ENCODE measurements around the gene TNIK. TPM values are rescaled to one million over a fixed set of nuclear protein-coding genes. Genes with fewer than 3 reads are reported as not detected.

Gene TNIK
- total RNA-seq, 1 donor from 2014 or later: 9.3 TPM

DNA sequence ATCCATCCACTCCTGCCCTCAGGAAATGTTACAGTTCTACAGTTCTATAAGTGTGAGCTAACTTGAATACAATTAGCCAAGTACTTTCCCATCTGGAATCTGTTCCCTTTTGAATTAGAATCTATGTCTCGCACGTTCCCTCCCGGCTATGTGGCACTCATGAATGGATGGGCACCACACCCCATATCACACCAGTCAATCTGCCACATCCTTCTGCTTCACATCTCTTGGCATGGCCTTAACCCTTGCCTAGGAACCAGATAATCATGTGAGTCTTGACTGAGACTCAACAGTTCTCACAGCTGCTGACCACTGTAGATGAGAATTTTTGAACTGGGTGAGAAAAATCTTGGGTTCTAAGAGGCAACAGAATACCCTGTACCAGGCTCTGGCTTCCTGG lies 180.2 kb downstream of the TNIK start:
- Mint-ChIP-seq H3K4me3 (no peak overlapping the region), H3K9me3 (peaks cover 8% of the 10 kb centered on the region), H3K36me3 (peaks cover 3% of the 10 kb centered on the region), H3K4me1 (peaks cover 14% of the 10 kb centered on the region), H3K27me3 (ENCODE audit: low read depth) (no peaks in the 10 kb centered on the region), H3K27ac (no peak overlapping the region)
- TF ChIP-seq, protein P1, sequence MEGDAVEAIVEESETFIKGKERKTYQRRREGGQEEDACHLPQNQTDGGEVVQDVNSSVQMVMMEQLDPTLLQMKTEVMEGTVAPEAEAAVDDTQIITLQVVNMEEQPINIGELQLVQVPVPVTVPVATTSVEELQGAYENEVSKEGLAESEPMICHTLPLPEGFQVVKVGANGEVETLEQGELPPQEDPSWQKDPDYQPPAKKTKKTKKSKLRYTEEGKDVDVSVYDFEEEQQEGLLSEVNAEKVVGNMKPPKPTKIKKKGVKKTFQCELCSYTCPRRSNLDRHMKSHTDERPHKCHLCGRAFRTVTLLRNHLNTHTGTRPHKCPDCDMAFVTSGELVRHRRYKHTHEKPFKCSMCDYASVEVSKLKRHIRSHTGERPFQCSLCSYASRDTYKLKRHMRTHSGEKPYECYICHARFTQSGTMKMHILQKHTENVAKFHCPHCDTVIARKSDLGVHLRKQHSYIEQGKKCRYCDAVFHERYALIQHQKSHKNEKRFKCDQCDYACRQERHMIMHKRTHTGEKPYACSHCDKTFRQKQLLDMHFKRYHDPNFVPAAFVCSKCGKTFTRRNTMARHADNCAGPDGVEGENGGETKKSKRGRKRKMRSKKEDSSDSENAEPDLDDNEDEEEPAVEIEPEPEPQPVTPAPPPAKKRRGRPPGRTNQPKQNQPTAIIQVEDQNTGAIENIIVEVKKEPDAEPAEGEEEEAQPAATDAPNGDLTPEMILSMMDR (IDR thresholded peaks at IDR 0.05; ENCODE audit: unreplicated experiment): no peak
- no peak for DNase-seq (ENCODE audit: low spot score in 2 of 2, unreplicated experiment in 2 of 2)

DNA sequence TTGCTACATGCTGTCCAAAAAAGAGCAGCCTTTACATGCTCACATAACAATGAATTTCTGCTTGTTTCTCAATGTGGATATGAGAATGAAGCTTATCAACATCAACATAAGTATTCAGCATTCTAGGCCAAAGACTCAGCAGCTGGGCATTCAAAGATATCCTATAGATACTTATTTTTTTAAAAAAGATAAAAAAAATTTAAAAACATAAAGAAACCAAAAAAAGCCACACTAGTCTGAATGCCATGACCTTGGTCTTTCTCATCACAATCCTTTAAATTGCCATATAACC lies 182.0 kb downstream of the TNIK start:
- no peak overlapping the region for H3K4me3 Mint-ChIP-seq
- peaks cover 3% of the 10 kb centered on the region for H3K4me1 Mint-ChIP-seq
- no peak overlapping the region for H3K27ac Mint-ChIP-seq
- H3K36me3 Mint-ChIP-seq: peaks cover 3% of the 10 kb centered on the region
- TF ChIP-seq, protein P1 (IDR thresholded peaks at IDR 0.05; ENCODE audit: unreplicated experiment): no peak
- H3K27me3 Mint-ChIP-seq (ENCODE audit: low read depth): no peaks in the 10 kb centered on the region
- no peak for DNase-seq (ENCODE audit: low spot score in 2 of 2, unreplicated experiment in 2 of 2)
- peaks cover 13% of the 10 kb centered on the region for H3K9me3 Mint-ChIP-seq

DNA sequence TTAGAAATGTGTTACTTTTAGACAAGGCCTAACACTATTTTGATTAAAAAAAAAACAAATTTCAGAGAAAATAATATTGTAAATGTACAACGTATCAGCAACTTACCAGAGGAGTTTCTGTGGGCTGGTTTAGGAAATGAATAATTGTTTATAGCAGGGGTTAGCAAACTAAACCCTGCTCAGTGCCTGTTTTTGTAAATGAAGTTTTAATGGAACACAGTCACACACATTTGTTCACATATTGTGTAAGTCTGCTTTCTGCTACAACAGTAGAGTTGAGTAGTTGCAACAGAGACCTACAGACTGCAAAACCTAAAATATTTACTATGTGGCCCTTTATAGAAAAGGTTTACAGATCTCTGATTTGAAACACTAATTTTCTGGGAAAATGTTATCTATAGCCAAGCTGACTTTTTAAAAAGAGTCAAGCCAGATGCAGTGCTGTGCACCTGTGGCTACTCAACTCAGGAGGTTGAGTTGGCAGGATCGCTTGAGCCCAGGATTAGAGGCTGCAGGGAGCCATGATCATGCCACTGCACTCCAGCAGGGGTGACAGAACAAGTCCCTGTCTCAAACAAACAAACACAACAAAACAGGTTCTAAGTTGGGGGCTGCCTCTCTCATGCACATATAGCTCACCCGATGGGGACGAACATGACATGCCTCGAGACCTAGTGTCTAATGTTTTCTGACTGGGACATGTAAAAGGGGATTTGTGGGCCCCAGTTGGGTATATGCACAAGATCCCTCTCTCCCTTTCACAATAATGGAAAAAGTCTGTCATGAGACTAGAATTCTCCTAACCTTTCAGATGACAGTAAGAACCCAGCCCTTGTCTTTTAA lies 182.5 kb downstream of the TNIK start:
- Mint-ChIP-seq H3K36me3 (peaks cover 3% of the 10 kb centered on the region), H3K27me3 (ENCODE audit: low read depth) (no peaks in the 10 kb centered on the region), H3K4me3 (no peak overlapping the region), H3K27ac (no peak overlapping the region), H3K9me3 (peaks cover 14% of the 10 kb centered on the region), H3K4me1 (peaks cover 3% of the 10 kb centered on the region)
- TF ChIP-seq, protein P1 (IDR thresholded peaks at IDR 0.05; ENCODE audit: unreplicated experiment): no peak
- DNase-seq (ENCODE audit: low spot score in 2 of 2, unreplicated experiment in 2 of 2): no peak

DNA sequence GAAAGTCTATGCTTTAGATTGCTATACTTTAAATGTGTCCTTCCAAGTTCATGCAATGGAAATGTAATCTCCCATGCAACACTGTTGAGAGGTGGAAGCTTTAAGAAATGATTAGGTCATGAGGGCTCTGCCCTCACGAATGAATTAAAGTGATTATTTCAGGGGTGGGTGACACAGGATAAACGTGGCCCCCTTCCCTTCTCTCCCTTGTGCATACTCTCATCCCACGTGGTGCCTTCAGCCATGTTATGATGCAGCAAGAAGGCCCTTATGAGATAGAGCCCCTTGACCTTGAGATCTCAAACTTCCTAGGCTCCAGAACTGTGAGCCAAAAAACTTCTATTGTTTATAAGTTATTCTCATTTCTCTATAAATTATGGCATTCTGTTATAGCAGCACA lies 183.3 kb downstream of the TNIK start:
- no peak overlapping the region for H3K4me3 Mint-ChIP-seq
- peaks cover 1% of the 10 kb centered on the region for H3K4me1 Mint-ChIP-seq
- peaks cover 3% of the 10 kb centered on the region for H3K36me3 Mint-ChIP-seq
- peaks cover 17% of the 10 kb centered on the region for H3K9me3 Mint-ChIP-seq
- no peak overlapping the region for H3K27ac Mint-ChIP-seq
- TF ChIP-seq, protein P1 (IDR thresholded peaks at IDR 0.05; ENCODE audit: unreplicated experiment): no peak
- H3K27me3 Mint-ChIP-seq (ENCODE audit: low read depth): no peaks in the 10 kb centered on the region
- no peak for DNase-seq (ENCODE audit: low spot score in 2 of 2, unreplicated experiment in 2 of 2)

DNA sequence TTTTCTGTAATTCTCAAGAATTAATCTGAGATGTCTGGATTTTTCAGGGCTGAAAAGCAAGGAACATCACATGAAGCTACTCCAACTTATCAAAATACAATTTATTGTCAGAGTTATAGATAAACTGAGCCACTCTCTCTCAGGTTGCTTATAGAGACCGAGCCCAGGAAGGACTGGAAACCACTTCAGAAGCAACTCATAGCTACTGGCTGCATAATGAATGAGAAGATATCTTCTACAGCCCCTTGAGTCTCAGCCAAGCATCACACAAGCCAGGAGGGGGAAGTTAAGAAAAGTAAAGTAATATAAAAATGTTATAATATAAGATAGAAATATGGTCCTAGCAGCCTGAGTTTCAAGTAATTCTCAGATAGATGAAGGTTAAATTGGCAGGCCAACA lies 186.0 kb downstream of the TNIK start:
- H3K9me3 Mint-ChIP-seq: peaks cover 17% of the 10 kb centered on the region
- TF ChIP-seq, protein P1 (IDR thresholded peaks at IDR 0.05; ENCODE audit: unreplicated experiment): no peak
- H3K4me3 Mint-ChIP-seq: no peak overlapping the region
- H3K4me1 Mint-ChIP-seq: peaks cover 2% of the 10 kb centered on the region
- H3K36me3 Mint-ChIP-seq: peaks cover 3% of the 10 kb centered on the region
- no peak for DNase-seq (ENCODE audit: low spot score in 2 of 2, unreplicated experiment in 2 of 2)
- H3K27me3 Mint-ChIP-seq (ENCODE audit: low read depth): no peaks in the 10 kb centered on the region
- H3K27ac Mint-ChIP-seq: no peak overlapping the region

Measured in mesothelial cell of epicardium (in vitro differentiated cells).